GM20431 (cell line): ENCODE measurements around the gene DHRS7B.

Experiments used
- in situ Hi-C: fragments of 300-500 bp; cut with MseI, MboI; formaldehyde crosslinking; loops from one replicate; pipeline ENCODE4 v1.15.0; 2020; ENCODE audit warnings: low sequenced_read_pairs; ENCODE audit not compliant: unreplicated experiment

The DHRS7B gene

GRCh38 chr17:21228845-21229244, 102.1 kb downstream of the DHRS7B start:
- in situ Hi-C loops, result no loop called here

- in situ Hi-C loops, result no loop called here
Measured at GRCh38 chr17:21231533-21231932, 104.8 kb downstream of the DHRS7B start.

GRCh38 chr17:21232033-21232749, 105.4 kb downstream of the DHRS7B start:
- in situ Hi-C loops, result no loop called here

- in situ Hi-C loops, result no loop called here
Measured at GRCh38 chr17:21233581-21234347, 107.0 kb downstream of the DHRS7B start.

- in situ Hi-C loops, result no loop called here
Measured at GRCh38 chr17:21235921-21236320, 109.2 kb downstream of the DHRS7B start.

- in situ Hi-C loops, result no loop called here
Measured at GRCh38 chr17:21239680-21240368, 113.1 kb downstream of the DHRS7B start.

- in situ Hi-C loops, result no loop called here
Measured at GRCh38 chr17:21240369-21241055, 113.7 kb downstream of the DHRS7B start.
